Measurements from ENCODE around the gene TXNDC5.

Gene TXNDC5

DNA sequence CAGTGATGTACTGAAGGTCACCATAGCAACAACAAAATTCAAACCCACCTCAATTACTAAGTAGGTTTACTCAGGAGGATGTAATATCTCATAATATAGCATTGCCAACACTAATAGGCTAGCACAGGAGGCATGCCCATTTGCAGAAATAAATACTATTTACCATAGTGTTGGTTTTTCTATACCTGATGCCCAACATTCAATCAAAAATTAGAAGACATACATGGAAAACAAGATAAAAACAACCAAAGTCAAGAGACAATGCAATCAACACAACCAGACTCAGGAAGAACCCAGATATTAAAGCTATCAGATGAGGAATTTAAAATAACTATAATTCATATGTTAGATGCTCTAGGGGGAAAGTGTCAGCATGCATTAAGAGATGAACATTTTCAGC, 14.3 kb upstream of the TXNDC5 start:
- DNase-seq (ENCODE audit: low read depth), result no peak
- TF ChIP-seq, protein P1, sequence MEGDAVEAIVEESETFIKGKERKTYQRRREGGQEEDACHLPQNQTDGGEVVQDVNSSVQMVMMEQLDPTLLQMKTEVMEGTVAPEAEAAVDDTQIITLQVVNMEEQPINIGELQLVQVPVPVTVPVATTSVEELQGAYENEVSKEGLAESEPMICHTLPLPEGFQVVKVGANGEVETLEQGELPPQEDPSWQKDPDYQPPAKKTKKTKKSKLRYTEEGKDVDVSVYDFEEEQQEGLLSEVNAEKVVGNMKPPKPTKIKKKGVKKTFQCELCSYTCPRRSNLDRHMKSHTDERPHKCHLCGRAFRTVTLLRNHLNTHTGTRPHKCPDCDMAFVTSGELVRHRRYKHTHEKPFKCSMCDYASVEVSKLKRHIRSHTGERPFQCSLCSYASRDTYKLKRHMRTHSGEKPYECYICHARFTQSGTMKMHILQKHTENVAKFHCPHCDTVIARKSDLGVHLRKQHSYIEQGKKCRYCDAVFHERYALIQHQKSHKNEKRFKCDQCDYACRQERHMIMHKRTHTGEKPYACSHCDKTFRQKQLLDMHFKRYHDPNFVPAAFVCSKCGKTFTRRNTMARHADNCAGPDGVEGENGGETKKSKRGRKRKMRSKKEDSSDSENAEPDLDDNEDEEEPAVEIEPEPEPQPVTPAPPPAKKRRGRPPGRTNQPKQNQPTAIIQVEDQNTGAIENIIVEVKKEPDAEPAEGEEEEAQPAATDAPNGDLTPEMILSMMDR (conservative IDR thresholded peaks at IDR 0.05; ENCODE audit: control insufficient read depth, insufficient read depth, low read depth, low read length), result no peak
- H3K4me3 ChIP-seq (ENCODE audit: control insufficient read depth, low read depth, low read length), result no peak overlapping the region

DNA sequence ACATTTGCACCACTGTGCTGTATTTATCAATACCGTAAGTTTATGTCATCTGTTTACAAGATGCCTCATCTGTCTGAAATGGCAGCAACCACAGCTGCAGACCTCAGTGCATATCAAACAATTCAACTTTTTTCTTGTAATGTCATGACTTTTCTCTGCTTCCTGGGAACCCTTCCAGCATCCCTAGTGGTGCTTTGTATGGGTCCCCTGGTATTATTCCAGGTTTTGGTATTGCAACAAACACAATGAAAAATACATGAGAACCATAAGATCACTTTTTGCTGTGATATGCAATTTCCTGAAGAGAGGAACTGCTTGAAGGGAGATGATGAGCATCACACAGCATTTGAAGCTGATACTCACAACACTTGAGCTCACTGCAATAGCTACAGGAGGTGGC, 12.0 kb upstream of the TXNDC5 start:
- DNase-seq (ENCODE audit: low read depth), result peak; percentile 87
- TF ChIP-seq, protein P1 (conservative IDR thresholded peaks at IDR 0.05; ENCODE audit: control insufficient read depth, insufficient read depth, low read depth, low read length), result no peak
- H3K4me3 ChIP-seq (ENCODE audit: control insufficient read depth, low read depth, low read length), result no peak overlapping the region

DNA sequence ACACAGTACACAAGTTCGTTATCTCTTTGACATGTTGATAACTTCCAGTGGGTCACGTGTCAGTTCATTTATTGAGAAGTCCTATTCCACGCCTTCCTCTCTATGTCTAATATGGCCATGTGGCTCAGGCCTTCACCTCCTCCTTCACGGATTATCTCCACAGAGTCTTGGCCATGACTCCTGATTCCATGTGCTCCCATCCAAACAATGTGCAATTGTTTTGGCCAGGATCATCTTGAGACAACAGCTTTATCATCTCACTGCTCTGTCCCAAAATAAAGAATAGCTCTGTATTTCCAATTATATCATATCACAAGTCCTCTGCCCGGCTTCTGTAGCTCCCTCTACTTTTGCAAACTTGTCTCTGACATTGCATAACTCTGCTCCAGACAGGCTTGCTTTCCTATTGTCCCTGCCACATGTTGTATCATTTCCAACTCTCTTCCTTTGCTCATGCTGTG, 11.1 kb upstream of the TXNDC5 start:
- TF ChIP-seq, protein P1 (conservative IDR thresholded peaks at IDR 0.05; ENCODE audit: control insufficient read depth, insufficient read depth, low read depth, low read length), result no peak
- H3K4me3 ChIP-seq (ENCODE audit: control insufficient read depth, low read depth, low read length), result no peak overlapping the region
- DNase-seq (ENCODE audit: low read depth), result no peak

DNA sequence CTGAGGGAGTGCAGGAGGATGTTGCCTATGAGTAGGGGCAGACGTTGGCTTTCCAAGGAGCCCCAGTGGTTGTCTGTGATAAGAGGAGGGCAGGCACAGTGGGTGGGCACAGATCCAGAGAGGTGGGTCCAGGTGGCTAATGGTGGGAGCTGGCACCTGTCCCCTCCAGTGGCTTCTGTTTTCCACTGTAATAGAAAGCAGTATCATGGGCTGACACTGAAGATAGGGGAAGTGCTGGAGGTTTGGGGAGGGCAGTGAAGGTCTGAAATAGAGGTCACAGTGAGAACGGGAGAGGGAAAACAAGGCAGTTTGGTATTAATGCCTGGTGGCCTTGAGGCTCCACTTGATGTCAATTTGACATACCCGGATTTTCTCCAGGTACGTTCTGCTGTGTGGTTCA, 10.5 kb upstream of the TXNDC5 start:
- TF ChIP-seq, protein P1 (conservative IDR thresholded peaks at IDR 0.05; ENCODE audit: control insufficient read depth, insufficient read depth, low read depth, low read length), result no peak
- DNase-seq (ENCODE audit: low read depth), result no peak
- no peak overlapping the region for H3K4me3 ChIP-seq (ENCODE audit: control insufficient read depth, low read depth, low read length)

DNA sequence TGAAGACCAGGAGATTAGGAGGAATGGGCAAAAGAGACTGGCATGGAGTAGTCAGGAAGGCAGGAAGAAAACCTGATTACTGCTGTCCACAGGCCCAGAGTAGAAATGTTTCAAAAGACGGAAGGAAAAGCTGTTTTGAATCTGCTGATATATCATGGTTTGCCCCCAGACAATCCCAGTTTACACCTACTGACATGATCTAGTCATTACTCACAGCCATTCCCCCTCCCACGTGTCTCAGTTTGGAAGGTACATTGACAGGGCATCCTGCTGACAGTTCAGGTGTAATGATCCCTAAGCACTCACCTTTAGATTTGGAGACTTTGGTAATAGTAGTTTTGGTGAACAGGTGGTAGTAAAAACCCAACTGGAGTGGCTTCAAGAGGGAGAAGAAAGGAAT, 9.8 kb upstream of the TXNDC5 start:
- no peak overlapping the region for H3K4me3 ChIP-seq (ENCODE audit: control insufficient read depth, low read depth, low read length)
- no peak for DNase-seq (ENCODE audit: low read depth)
- TF ChIP-seq, protein P1 (conservative IDR thresholded peaks at IDR 0.05; ENCODE audit: control insufficient read depth, insufficient read depth, low read depth, low read length), result no peak

DNA sequence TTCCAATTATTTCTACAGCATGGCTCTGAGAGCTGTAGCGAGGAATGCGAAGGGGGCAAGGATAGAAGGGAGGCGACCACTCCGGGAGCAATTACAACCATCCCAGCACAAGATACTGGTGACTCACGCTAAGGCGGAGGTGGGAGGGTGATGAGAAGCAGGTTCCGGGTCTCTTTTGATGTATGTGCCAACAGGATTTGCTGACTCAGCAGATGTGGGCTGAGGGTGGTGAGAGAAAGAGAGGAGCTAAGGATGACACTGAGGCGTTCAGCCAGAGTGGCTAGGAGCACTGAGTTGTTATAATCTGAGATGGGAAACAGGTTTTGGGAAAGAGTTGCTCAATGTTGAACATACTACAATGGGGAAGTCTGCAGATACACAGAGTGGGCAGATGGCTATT, 9.3 kb upstream of the TXNDC5 start:
- DNase-seq (ENCODE audit: low read depth), result peak; percentile 94
- TF ChIP-seq, protein P1 (conservative IDR thresholded peaks at IDR 0.05; ENCODE audit: control insufficient read depth, insufficient read depth, low read depth, low read length), result no peak
- H3K4me3 ChIP-seq (ENCODE audit: control insufficient read depth, low read depth, low read length), result no peak overlapping the region

DNA sequence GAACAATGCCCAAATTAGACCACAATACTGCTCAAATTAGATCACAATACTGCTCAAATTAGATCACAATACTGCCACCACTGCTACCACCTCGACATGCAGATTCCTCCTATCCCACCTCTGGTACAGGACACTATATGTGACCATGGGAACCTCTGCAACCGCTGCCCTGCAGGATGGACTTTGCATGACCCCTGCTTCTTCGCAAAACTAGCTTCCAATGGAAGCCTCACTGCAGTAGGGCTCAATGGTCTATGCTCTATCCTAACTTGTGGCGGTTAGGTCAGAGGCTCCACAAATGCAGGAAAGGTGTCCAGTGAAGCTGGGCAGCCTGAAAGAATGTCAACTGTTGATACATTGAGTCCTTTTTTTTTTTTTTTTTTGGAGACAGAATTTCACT, 7.8 kb upstream of the TXNDC5 start:
- TF ChIP-seq, protein P1 (conservative IDR thresholded peaks at IDR 0.05; ENCODE audit: control insufficient read depth, insufficient read depth, low read depth, low read length), result no peak
- no peak overlapping the region for H3K4me3 ChIP-seq (ENCODE audit: control insufficient read depth, low read depth, low read length)
- DNase-seq (ENCODE audit: low read depth), result no peak

Data from fibroblast of mammary gland (primary cell).